Panc1 (cell line): ENCODE measurements around the gene GLG1. TPM values are rescaled to one million over a fixed set of nuclear protein-coding genes. Genes with fewer than 3 reads are reported as not detected.
A peak's percentile ranks its signal among the peaks of the same experiment; 100 is the strongest.
"Not testable (repeated sequence)": the region's sequence is repeated elsewhere in the genome, so short reads cannot be mapped to it uniquely, and the experiment has no call there.

Source experiments
- ATAC-seq: fragments of 200-7000 bp; cut with Tn5 transposase; 2 replicates; pipeline ENCODE4 v1.9.1; 2020; ENCODE audit warnings: mild to moderate bottlenecking, moderate library complexity
- BruUV-seq: library from RNA; stranded (reverse); fragments of 400-500 nt; replicated peaks from 2 replicates; lab custom pipeline; 2021; lab: Mats Ljungman, UMichigan
- CTCF ChIA-PET: fragments of 300-600 bp; sonication (Branson Sonifier 250); formaldehyde crosslinking; loops from one replicate; lab custom pipeline; 2022; ENCODE audit warnings: antibody characterized with exemption; lab: Charles Lee
- POLR2A ChIA-PET: fragments of 300-600 bp; sonication (Branson Sonifier 250); formaldehyde crosslinking; loops from one replicate; lab custom pipeline; 2022; ENCODE audit warnings: antibody characterized with exemption; lab: Charles Lee
- DNase-seq: peaks from one replicate; pipeline ENCODE4 v3.0.0-alpha.2; 2010; ENCODE audit warnings: low read depth, low spot score
- H3K27ac ChIP-seq: 2 replicates; pipeline ENCODE4 v1.5.1; 2011; ENCODE audit warnings: mild to moderate bottlenecking, low read length, inconsistent platforms
- H3K27me3 ChIP-seq: fragments of 200-500 bp; sonication (Bioruptor generic); 2 replicates; pipeline ENCODE4 v1.6.0; 2014; ENCODE audit warnings: low read length, inconsistent platforms; ENCODE audit not compliant: control insufficient read depth, insufficient read depth
- H3K36me3 ChIP-seq: fragments of 200-500 bp; sonication (Bioruptor generic); 2 replicates; pipeline ENCODE4 v1.5.1; 2014; ENCODE audit warnings: inconsistent platforms, mild to moderate bottlenecking, low read length, moderate library complexity; ENCODE audit not compliant: control insufficient read depth, insufficient read depth
- H3K4me1 ChIP-seq: 2 replicates; pipeline ENCODE4 v1.5.1; 2011; ENCODE audit warnings: inconsistent platforms, mild to moderate bottlenecking, low read length, moderate library complexity; ENCODE audit not compliant: control insufficient read depth, insufficient read depth
- H3K4me3 ChIP-seq, 2 experiments: 2 replicates each; pipeline ENCODE4 v1.5.1; 2011 to 2012; ENCODE audit warnings: low read depth in 2 of 2, low read length in 2 of 2, mild to moderate bottlenecking in 2 of 2, inconsistent platforms in 1 of 2, moderate library complexity in 1 of 2
- H3K9me3 ChIP-seq: fragments of 200-500 bp; sonication (Bioruptor generic); 2 replicates; pipeline ENCODE4 v1.5.1; 2014; ENCODE audit warnings: low read depth, mild to moderate bottlenecking, inconsistent platforms, low read length, moderate library complexity; ENCODE audit not compliant: control insufficient read depth, insufficient read depth
- CTCF ChIP-seq: fragments of 450-650 bp; IDR thresholded peaks from 2 replicates; pipeline ENCODE4 v1.5.1; 2017; ENCODE audit warnings: mild to moderate bottlenecking
- in situ Hi-C: cut with HindIII; loops from 2 replicates; pipeline ENCODE4 v1.10.0; 2016; ENCODE audit warnings: low sequenced_read_pairs, low pct_unique_long_range_greater_than_20kb
- intact Hi-C: fragments of 100-400 bp; cut with micrococcal nuclease; formaldehyde crosslinking; loops from one replicate; pipeline ENCODE4 v1.10.0; 2022; ENCODE audit not compliant: unreplicated experiment
- total RNA-seq: library from RNA; stranded (reverse); gene quantifications from one replicate; pipeline ENCODE4 v1.2.1, GENCODE V29; 2021; ENCODE audit not compliant: unreplicated experiment

Gene GLG1
- total RNA-seq, 1 experiment from 2014 or later, result 75.9 TPM

- intact Hi-C loops, result not testable (repeated sequence)
- peak; percentile 33 for DNase-seq
Observed at GRCh38 chr16:74430036-74430712, 176.7 kb downstream of the GLG1 start.

DNA sequence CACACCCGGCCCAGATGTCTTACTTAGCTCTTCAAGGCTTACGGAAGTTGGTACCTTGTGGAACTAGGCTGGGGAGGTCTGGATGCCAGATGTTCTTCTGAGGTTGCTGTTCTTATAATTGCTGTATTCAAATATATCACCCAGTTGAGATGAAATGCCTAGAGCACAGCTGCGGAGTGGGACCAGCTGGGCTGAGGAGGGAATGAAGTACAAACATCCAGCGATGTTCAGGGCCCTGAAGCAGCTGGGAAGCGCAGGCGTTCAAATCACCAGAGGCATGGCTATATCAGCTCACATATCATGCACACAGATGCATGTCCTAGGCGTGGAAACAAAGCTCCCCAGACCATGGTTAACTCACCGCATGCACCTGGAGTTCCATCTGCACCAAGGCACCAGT is 178.4 kb downstream of the GLG1 start:
- ATAC-seq, H3K4me3 ChIP-seq, POLR2A ChIA-PET, H3K36me3 ChIP-seq, intact Hi-C loops, CTCF ChIA-PET, in situ Hi-C loops, DNase-seq, H3K4me1 ChIP-seq, BruUV-seq, H3K9me3 ChIP-seq, H3K27ac ChIP-seq, H3K27me3 ChIP-seq: not testable (repeated sequence)

More at GRCh38 chr16:74430036-74430712, 176.7 kb downstream of the GLG1 start:
- BruUV-seq, H3K9me3 ChIP-seq, CTCF ChIA-PET, in situ Hi-C loops, H3K36me3 ChIP-seq, H3K4me1 ChIP-seq, H3K27me3 ChIP-seq, POLR2A ChIA-PET, H3K4me3 ChIP-seq, H3K27ac ChIP-seq: not testable (repeated sequence)
- peak; percentile 84 for TF ChIP-seq CTCF
- ATAC-seq, result peak; percentile 91

GRCh38 chr16:74425751-74426150 is 181.2 kb downstream of the GLG1 start:
- not testable (repeated sequence) for ATAC-seq

DNA sequence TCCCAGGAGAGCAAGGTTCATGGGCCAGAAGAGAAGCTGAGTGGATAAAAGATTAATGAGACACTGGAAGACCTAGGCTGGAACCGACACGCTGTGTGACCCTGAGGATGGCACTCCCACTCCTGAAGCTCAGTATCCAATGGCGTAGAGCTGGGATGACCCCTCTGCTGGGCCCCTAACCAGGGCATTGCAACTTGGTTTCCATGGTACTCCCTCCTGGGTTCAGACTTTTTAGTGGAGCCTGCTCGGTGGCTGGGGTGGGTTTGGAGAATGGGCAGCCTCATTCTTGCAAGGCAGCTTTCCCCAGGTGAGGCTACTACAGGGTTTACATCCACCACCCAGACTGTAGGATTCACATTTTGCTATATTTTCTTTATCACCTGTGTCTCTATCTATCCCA is 183.2 kb downstream of the GLG1 start:
- BruUV-seq, CTCF ChIA-PET, intact Hi-C loops, H3K27me3 ChIP-seq, H3K4me3 ChIP-seq, in situ Hi-C loops, DNase-seq, POLR2A ChIA-PET, ATAC-seq, H3K36me3 ChIP-seq, H3K4me1 ChIP-seq, H3K27ac ChIP-seq, H3K9me3 ChIP-seq: not testable (repeated sequence)

More at GRCh38 chr16:74425751-74426150, 181.2 kb downstream of the GLG1 start:
- in situ Hi-C loops, H3K4me3 ChIP-seq, POLR2A ChIA-PET, H3K4me1 ChIP-seq, H3K36me3 ChIP-seq, H3K27ac ChIP-seq, H3K9me3 ChIP-seq, H3K27me3 ChIP-seq, intact Hi-C loops, DNase-seq, BruUV-seq: not testable (repeated sequence)
- CTCF ChIA-PET, result interaction anchor here (0.6 kb wide), 1 partner anchor 128 kb away, joined by 3 read pairs; no protein-coding TSS in a partner anchor

- H3K27ac ChIP-seq, BruUV-seq, H3K4me3 ChIP-seq, in situ Hi-C loops, H3K36me3 ChIP-seq, intact Hi-C loops, H3K27me3 ChIP-seq, POLR2A ChIA-PET, H3K9me3 ChIP-seq, CTCF ChIA-PET, DNase-seq, ATAC-seq, H3K4me1 ChIP-seq: not testable (repeated sequence)
Observed at GRCh38 chr16:74422086-74422485, 184.8 kb downstream of the GLG1 start.

- DNase-seq, H3K4me3 ChIP-seq, CTCF ChIA-PET, H3K9me3 ChIP-seq, H3K27ac ChIP-seq, ATAC-seq, H3K36me3 ChIP-seq, POLR2A ChIA-PET, intact Hi-C loops, BruUV-seq, in situ Hi-C loops, H3K4me1 ChIP-seq, H3K27me3 ChIP-seq: not testable (repeated sequence)
Observed at GRCh38 chr16:74421482-74421785, 185.5 kb downstream of the GLG1 start.
